GM10266 (cell line): ENCODE measurements around the gene LZTS3.
"Not testable (repeated sequence)": the region's sequence is repeated elsewhere in the genome, so short reads cannot be mapped to it uniquely, and the experiment has no call there.

ENCODE experiments used
- DNase-seq: peaks from one replicate; pipeline ENCODE4 v3.0.0; 2012; ENCODE audit errors: extremely low spot score
- TF ChIP-seq, protein P1 (sequence below): IDR thresholded peaks from 2 replicates; pipeline ENCODE4 v1.5.1; 2012; ENCODE audit warnings: mild to moderate bottlenecking, low read depth; ENCODE audit not compliant: control insufficient read depth, insufficient read depth; ENCODE audit errors: missing control alignments

Gene LZTS3

DNA sequence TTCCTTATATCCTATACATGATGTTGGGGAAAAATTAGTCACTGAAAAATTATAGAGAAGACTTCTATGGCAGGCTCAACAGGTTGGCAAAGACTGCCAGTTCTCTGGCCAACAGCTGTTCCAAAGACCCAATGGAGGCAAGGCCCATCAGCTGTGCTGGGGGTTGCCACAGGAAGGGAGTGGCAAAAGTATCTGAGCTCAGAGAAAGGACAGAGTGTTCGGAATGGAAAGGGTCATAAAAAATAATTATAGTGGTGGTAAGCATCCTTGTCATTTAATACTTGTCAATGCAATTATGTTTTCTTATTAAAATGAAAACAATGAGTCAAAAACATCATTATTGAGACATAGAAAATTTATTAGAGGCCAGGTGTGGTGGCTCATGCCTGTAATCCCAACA lies 49.8 kb downstream of the LZTS3 start:
- no peak for DNase-seq
- TF ChIP-seq, protein P1, sequence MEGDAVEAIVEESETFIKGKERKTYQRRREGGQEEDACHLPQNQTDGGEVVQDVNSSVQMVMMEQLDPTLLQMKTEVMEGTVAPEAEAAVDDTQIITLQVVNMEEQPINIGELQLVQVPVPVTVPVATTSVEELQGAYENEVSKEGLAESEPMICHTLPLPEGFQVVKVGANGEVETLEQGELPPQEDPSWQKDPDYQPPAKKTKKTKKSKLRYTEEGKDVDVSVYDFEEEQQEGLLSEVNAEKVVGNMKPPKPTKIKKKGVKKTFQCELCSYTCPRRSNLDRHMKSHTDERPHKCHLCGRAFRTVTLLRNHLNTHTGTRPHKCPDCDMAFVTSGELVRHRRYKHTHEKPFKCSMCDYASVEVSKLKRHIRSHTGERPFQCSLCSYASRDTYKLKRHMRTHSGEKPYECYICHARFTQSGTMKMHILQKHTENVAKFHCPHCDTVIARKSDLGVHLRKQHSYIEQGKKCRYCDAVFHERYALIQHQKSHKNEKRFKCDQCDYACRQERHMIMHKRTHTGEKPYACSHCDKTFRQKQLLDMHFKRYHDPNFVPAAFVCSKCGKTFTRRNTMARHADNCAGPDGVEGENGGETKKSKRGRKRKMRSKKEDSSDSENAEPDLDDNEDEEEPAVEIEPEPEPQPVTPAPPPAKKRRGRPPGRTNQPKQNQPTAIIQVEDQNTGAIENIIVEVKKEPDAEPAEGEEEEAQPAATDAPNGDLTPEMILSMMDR: no peak

DNA sequence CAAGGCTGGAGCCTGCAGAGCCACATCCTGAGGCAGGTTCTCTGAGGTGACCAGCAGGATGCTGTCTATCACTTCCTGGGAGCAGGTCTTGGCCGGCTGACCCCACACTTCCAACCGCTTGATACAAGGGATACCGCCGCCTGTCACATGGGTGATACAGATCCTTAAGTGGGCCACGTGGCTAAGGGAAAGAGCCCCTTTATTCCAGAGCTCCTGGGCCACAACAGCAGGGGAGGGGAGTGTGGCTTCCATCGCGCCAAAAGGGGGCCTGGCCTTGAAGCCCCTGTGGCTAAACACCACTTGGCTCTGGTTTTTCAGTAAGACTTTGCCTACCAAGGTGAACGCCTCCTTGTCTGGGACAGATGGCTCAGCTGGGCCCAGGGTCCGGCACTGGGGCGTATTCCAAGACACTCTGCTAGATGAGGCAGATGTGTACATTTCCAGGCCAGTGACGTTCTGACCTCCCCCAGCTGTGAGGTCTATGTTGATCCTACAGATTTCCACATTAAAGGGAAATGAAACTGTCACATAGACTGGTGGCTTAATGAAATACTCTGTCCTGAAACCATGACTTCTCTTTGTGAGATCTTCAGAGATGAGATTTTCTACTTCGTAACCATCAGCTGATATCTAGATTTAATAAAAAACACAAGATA lies 51.3 kb downstream of the LZTS3 start:
- TF ChIP-seq, protein P1: no peak
- DNase-seq: no peak

DNA sequence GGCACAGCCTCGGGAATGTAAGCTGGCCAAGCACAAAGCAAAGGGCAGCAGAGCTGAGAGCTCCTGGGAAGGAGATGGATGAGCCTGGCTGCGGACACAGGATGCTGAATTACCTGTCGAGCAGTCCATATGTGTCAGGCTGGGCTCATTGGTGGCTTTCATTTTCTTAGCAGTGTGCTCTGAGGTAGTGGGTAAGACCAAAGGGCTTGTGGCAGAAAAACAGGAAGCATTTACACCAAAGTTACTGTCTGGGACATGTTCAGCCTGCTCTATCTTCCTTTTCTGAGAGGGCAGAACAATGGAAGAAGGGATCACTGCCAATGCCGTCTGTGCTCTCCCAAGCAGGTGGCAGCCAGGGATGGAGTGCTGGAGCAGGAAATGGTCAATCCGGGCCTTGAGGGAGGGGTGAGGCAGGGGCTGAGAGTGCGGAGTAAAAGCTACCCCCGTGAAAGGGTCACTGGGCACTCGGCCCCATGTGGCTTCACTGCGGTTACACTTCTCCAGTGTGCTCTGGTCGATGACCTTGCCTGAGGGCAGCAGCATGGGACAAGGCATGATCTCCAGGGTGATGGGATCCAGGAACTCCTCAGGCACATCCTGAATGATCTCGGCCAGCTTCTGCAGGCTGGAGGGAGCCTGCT lies 52.0 kb downstream of the LZTS3 start:
- TF ChIP-seq, protein P1: no peak
- DNase-seq: no peak

DNA sequence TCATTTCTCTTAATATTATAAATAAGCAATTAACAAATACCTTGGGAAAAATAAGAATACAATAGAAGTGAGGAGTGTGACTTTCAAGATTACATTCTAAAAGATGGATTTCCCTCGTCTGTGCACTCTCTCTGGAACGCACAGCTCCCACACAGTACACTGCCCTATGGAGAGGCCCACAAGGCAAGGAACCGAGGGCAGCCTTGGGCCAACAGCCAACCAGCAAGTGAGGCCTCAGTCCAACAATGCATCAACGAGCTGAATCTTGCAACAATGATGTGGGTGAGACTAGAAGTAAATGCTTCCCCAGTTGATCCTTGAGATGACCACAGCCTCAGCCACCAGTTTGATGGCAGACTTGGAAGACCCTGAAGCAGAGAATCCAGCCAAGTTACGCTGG lies 54.3 kb downstream of the LZTS3 start:
- TF ChIP-seq, protein P1: no peak
- DNase-seq: no peak

DNA sequence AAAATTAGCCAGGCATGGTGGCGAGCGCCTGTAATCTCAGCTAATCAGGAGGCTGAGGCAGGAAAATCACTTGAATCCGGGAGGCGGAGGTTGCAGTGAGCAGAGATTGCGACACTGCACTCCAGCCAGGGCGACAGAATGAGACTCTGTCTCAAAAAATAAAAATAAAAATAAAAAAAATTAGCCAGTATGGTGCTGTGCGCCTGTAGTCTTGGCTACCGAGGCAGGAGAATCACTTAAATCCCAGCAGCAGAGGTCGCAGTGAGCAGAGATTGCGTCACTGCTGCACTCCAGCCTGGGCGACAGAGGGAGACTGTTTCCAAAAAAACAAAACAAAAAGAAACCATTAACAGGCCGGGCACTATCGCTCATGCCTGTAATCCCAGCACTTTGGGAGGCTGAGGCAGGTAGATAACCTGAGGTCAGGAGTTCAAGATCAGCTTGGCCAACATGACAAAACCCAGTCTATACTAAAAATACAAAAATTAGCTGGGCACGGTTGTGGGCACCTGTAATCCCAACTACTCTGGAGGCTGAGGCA lies 55.4 kb downstream of the LZTS3 start:
- TF ChIP-seq, protein P1: peak; percentile 36

DNA sequence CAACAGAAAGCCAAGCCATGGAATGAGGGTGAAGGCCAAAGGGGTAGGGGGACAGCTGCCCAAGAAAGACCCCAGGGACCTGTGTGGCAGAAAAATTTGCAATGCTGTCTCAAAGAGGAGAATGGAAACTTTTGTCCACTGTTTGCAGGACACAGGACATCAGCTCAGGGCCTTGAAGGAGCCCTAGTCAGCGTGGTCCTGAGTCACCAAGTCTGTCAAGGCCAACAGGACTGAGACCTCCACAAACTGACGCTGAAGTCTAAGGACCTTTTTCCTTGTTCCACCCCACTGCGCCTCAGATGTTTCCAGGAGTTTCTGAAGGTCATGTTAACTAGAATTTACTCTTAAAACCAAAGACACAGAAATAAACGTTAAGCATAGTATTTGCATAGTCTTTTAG lies 57.0 kb downstream of the LZTS3 start:
- TF ChIP-seq, protein P1: no peak
- DNase-seq: no peak

More for the DNA sequence above, 55.4 kb downstream of the LZTS3 start:
- DNase-seq: not testable (repeated sequence)
